ENCODE measurements around the gene GRK1. TPM values are rescaled to one million over a fixed set of nuclear protein-coding genes. Genes with fewer than 3 reads are reported as not detected.

Gene GRK1
- total RNA-seq, 1 experiment from 2014 or later = not detected

- no peak for DNase-seq (ENCODE audit: extremely low read depth, low read depth)
Measured at GRCh38 chr13:113768018-113768905, 101.2 kb downstream of the GRK1 start.

DNA sequence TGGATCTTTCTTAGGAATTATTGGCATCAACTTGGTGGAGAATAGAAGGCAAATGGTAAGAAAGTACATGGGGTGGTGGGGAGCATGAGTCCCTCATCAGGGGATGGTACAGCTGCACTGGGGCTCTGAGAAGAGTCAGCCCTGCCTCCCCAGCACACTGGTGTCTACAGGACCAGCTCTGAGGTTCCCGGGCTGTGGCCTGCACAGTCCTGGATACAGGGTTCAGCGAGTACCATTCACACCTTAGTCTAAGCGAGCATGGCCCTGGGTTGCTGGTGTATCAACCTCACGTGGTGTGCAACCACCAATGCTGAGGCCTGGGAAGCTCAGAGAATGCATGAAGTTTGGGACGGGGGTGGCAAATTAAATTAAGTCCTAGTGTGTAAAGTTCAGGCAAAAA is 102.1 kb downstream of the GRK1 start:
- no peak for DNase-seq (ENCODE audit: extremely low read depth, low read depth)

DNA sequence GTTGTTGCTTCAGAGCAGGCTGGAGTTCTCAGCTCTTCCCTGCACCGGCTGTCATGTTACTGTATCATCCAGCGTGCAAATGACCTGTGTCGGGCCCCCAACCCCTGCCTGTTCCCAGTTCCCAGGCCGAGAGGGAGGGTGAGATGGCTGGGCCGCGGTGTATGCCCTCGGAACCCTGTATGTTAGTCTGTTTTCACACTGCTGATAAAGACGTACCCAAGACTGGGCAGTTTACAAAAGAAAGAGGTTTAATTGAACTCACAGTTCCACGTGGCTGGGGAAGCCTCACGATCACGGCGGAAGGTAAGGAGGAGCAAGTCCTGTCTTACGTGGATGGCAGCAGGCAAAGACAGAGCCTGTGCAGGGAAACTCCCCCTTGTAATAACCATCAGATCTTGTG is 102.9 kb downstream of the GRK1 start:
- no peak for DNase-seq (ENCODE audit: extremely low read depth, low read depth)

- DNase-seq (ENCODE audit: extremely low read depth, low read depth) = no peak
Measured at GRCh38 chr13:113770441-113770840, 103.4 kb downstream of the GRK1 start.

DNA sequence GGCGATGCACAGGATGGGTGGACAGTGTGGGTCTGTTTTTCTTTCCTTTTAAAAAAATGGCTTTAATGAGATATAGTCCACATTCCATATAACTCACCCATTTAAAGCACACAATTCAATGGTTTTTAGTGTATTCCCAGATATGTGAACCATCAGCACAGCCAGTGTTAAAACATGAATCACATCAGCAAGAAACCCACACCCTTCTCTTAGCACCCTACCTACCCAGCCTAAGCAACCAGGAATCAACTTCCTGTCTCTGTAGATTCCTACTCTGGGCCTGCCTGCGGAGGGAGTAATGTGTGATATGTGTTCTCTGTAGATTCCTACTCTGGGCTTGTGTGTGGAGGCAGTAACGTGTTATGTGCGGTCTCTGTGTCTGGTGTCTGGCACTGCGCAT is 103.9 kb downstream of the GRK1 start:
- DNase-seq (ENCODE audit: extremely low read depth, low read depth) = no peak

DNA sequence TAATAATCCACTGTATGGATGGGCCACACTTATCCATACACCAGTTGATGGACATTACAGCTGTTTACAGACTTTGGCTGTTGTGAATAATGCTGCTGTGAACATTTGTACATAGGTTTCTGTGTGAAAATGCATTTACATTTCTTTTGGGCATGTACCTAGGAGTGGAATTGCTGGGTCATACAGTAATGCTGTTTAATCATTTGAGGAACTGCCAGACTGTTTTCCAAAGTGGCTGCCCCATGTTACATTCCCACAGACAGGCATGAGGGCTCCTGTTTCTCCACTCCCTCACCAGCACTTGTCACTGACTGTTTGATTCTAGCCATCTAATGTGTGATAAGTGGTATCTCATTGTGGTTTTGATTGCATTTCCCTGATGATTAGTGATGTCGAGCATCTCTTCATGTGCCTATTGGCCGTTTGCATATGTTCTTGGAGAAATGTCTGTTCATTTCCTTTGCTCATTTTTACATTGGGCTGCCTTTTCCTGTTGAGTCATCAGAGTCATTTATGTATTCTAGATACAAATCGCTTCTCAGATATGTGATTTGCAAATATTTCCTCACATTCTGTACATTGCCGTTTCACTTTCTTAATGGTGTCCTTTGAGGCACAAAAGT is 104.8 kb downstream of the GRK1 start:
- no peak for DNase-seq (ENCODE audit: extremely low read depth, low read depth)

DNA sequence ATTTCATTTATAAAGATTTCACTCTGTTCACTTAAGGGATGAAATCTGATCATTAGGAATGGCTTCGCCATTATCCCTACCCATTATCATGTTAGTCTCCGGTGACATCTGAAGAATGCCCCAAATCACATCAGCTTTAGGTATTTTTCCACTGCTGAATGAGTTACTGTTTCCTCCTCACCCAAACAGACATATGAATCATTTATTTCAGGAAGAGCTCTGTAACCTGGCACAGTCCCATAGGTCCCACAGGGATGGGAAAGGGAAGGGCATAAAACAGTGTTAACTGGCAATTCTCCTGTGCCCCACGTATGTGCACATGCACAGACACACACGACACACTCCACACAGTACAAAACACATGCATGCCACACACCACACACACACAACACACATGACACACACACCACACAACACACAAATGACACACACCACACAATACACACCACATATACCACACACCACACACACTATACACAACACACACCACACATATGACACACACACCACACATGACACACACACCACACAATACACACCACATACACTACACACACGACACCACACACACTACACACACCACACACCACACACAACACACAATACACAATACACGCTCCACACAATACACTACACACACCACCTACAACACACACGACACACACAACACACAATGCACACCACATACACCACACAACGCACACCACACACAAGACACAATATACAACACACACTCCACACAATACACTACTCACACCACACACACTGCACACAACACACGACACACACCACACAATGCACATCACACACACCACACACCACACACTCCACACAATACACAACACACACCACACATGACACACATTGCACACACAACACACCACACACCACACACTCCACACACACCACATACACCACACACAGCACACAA is 107.4 kb downstream of the GRK1 start:
- no peak for DNase-seq (ENCODE audit: extremely low read depth, low read depth)

DNA sequence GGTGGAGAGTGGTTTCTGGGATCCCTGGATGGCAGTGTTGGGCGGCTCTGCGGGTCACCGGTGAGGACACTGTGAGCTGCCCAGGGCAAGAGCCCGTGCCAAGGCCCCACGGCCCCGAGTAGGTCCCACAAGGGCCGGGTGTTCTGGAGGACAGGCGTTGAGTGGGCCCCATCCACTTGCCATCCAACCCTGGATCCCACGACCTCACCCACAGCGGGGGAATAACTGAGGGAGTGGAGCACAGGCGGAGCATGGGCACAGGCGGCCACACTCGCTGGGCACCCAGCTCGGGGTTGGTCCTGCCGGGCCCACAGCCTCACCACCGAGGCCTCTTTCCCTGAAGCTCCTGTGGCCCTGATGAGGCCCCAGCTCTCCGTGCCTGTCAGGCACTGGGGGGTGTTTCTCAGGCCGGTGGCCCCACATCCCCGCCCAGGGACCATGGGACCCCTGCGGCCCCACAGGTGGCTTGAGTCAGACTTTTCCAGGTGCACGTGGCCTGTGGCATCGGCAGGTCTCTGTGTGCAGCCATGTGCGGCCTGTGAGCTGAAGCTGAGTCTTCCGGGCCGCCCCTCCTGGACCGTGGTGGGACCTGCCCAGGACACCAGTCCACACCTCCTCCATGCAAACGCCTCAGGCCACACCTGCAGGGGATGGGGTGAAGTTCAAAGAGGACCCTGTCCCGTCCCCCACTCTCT is 108.6 kb downstream of the GRK1 start:
- no peak for DNase-seq (ENCODE audit: extremely low read depth, low read depth)

- DNase-seq (ENCODE audit: extremely low read depth, low read depth) = no peak
Measured at GRCh38 chr13:113776231-113777125, 109.5 kb downstream of the GRK1 start.

DNA sequence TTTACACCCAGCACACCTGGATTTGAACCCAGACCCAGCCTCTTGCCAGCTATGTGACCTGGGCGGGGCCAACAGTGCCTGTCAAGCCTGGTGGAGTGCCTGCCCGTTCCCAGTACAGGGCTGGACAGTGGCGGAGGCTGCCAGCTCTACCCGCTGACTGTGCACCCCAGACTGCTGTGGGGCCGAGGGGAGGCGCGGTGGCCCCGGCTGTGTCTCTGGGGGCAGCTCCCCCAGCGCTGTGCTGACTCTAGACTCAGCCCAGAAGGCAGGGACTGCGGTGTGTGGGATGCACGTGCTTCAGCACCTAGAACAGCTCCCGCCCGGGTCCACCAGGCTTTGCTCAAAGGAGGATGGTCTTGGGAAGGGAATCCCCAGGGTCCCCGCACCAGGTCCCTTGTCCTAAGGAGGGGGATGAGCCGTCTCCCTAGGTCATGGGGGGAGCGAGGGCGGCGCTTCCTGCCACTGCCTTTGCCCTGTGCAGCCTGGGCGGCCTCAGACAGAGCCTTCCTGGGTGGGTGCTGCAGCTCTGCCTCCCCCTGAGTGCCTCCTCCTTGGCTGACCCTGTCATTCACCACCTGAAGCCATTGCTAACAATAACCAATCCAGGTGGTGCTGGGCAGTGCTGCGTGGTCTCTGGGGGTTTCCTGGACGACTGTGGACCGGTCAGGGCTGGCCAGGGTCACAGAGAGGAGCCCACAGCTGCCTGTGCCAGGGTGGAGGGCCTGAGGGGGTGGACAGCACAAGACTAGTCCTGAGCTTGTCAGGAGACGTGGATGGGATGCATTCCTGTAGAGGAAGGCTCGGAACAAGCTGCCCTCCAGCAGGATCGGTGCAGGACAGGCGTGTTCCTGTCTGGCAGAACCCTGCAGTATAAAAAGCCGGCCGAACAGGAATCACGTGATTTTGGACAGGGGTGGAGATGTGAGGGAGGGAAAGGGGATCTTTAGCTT is 110.6 kb downstream of the GRK1 start:
- no peak for DNase-seq (ENCODE audit: extremely low read depth, low read depth)

DNA sequence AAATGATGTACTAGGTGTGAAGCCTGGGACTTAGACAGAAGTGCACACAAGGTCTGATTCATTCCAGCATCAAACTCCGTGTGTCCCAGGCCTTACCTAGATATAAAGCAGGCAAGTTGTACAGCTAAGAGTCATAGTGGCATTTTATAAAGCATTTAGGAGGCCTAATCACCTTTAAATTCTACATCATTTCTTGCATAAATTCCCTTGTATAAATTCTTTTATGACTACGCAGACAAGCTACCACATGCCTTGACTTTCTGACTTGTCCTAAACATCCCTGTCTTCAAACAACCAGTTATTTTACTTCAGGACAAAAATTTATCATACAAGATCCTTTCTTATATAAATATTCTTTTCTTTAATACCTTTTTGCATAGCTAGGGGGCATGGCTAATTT is 114.6 kb downstream of the GRK1 start:
- no peak for DNase-seq (ENCODE audit: extremely low read depth, low read depth)

- no peak for DNase-seq (ENCODE audit: extremely low read depth, low read depth)
Measured at GRCh38 chr13:113782472-113782871, 115.5 kb downstream of the GRK1 start.

GRCh38 chr13:113783200-113783881 is 116.3 kb downstream of the GRK1 start:
- no peak for DNase-seq (ENCODE audit: extremely low read depth, low read depth)

DNA sequence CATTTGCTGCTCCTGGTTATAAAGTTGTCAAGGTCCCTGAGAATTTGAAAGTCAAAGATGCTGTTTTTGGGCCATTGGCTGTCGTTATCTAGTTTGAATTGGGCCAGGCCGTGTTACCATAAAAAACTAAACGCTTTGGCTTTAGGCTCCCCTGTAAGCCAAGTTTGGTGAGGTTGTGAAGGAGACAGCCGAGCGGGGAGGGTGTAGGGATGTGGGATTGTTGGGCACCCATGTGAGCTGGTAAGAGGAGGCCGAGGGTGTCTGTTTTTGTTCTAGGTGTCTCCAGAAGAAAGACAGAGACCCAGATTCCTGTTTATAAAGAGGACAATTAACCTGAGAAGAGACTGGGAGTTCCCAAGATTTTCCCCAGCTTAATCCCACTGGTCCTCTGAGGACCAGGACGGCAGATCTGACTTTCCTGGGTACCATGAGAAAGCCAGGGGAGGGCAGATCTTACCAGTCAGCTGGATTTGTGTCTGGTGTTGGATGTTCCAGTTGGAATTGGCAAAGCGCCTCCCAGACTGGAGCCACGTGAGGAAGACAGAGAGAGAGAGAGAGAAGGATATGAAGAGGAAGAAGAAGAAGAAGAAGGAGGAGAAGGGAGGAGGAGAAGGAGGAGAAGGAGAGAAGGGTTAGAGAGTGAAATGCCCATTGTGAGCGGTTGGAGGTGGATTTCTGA is 117.1 kb downstream of the GRK1 start:
- no peak for DNase-seq (ENCODE audit: extremely low read depth, low read depth)

DNA sequence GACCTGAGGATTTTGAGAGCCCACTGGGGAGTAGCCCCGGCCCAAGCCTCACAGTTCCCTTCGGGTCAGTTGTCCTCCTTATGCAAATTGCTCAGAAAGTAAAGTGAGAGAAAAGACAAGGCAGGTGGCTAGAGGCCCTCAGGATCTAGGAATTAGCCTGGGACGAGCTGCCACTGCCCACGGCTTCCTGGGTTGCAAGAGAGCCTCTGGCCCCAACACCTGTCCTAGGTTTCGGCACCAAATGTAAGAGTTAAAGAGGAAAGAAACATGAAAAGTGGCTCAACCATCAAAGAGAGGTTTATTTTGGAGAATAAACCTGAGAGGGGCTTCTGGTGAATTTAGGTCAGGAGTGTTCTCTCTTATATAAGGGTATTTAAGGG is 117.6 kb downstream of the GRK1 start:
- DNase-seq (ENCODE audit: extremely low read depth, low read depth) = no peak

DNA sequence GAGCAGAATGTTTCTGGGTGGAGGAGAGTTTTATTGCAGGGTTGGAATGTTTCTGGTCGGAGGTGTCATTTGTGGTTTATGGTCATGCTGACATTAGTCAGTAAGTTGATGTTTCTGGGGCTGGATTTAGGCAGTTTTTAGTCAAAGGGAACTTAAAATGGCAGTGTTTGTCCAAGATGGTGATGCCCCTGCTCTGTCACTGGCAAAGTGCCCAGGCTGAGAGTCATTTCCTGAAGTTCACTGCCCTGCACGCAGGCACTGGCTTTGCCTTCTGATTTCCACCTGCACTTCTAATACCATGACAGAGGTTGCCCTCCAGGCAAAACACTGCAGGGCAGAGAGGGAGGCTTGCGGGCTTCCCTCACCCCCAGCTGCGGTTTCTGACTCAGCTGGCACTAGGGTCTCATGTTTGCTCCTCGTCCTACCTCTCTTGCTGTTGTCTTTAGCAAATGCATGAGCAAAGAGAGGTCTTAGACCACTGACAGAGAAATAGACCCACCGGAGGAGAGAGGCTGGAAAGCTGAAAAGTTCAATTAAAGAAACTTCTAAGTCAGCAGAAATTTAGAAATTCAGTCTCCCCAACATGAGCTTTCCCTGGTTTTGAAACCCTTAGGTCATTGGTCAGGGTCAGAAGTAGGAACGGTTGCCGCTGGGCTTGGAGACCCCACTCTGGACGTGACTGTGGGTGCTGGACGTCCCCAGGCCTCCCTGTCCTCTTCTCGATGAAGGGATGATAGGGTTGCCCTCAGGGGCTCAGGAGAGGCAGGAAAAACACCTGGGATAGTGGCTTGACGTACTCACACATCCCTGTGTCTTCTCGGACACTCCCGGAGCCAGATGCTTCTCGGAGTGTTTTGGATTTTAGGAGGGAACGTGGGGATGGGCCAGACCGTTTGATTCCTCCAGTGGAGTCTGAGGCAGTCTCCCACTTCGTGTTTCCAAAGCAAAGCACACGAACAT is 118.3 kb downstream of the GRK1 start:
- DNase-seq (ENCODE audit: extremely low read depth, low read depth) = no peak
